HCT116 (cell line): Measurements from ENCODE around the gene NACC1.

Experiments used
- EZH2 ChIP-seq: fragments of 200-600 bp; sonication (generic); IDR thresholded peaks from 2 replicates; pipeline ENCODE4 v1.6.1; 2017; ENCODE audit warnings: antibody characterized with exemption, mixed run types
- POLR2A ChIP-seq: IDR thresholded peaks from 2 replicates; pipeline ENCODE4 v1.7.0; 2011; ENCODE audit warnings: borderline replicate concordance; ENCODE audit not compliant: insufficient read depth, insufficient read length; ENCODE audit errors: extremely low read depth
- TF ChIP-seq, protein P1 (sequence below), 3 experiments: fragments of 200-600 bp in 1 of 3; sonication (generic) in 1 of 3; IDR thresholded peaks in 2 of 3; conservative IDR thresholded peaks in 1 of 3; 2 replicates each; pipeline ENCODE4 v1.5.1; 2012 to 2017; ENCODE audit warnings: low read depth in 2 of 3, low read length in 2 of 3, antibody characterized with exemption in 1 of 3, borderline replicate concordance in 1 of 3, control low read depth in 1 of 3, mild to moderate bottlenecking in 1 of 3, mixed read lengths in 1 of 3, mixed run types in 1 of 3, moderate library complexity in 1 of 3; ENCODE audit not compliant: insufficient read depth in 1 of 3

DNA sequence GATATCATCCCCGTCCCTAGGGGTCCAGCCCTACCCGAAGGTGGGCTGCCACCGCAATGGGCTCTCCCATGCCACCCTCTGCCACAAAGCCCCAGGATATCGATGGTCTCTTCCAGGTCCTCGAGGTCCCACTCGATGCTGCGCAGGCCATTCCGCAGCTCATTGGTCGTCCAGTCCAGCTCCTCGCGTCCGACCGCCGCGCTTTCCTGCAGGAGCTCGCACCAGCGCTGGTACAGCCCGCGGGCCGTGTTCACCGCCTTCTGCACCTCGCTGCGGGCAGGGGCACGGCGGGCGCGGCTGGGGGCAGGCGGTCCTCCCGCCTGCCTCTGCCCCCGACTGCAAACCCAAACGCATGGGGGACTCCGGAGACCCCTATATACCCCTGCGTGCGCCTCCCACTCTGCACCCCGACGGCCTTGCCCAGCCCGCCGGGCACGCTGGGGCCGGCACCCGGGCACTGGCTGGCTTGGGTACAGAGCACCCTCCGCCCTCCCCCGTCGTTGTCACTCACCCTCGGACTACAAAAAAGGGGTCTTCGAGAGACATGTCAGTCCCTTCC lies 31.6 kb downstream of the NACC1 start:
- TF ChIP-seq, protein P1, sequence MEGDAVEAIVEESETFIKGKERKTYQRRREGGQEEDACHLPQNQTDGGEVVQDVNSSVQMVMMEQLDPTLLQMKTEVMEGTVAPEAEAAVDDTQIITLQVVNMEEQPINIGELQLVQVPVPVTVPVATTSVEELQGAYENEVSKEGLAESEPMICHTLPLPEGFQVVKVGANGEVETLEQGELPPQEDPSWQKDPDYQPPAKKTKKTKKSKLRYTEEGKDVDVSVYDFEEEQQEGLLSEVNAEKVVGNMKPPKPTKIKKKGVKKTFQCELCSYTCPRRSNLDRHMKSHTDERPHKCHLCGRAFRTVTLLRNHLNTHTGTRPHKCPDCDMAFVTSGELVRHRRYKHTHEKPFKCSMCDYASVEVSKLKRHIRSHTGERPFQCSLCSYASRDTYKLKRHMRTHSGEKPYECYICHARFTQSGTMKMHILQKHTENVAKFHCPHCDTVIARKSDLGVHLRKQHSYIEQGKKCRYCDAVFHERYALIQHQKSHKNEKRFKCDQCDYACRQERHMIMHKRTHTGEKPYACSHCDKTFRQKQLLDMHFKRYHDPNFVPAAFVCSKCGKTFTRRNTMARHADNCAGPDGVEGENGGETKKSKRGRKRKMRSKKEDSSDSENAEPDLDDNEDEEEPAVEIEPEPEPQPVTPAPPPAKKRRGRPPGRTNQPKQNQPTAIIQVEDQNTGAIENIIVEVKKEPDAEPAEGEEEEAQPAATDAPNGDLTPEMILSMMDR (IDR thresholded peaks at IDR 0.05 in 2 of 3, conservative IDR thresholded peaks at IDR 0.05 in 1 of 3; ENCODE audit: borderline replicate concordance in 1 of 3, insufficient read depth in 1 of 3, low read depth in 2 of 3, low read length in 2 of 3), result no peak
- no peak for TF ChIP-seq EZH2
- TF ChIP-seq POLR2A, result peak; percentile 15
